Testis (tissue), 2 donors: ENCODE measurements around the gene PRKCA.

Experiments
- POLR2A ChIP-seq: fragments of 450-650 bp; IDR thresholded peaks from one replicate; pipeline ENCODE4 v1.6.1; 2017; ENCODE audit warnings: antibody characterized with exemption, mild to moderate bottlenecking, moderate library complexity
- TF ChIP-seq, protein P1 (sequence below), 3 experiments: fragments of 450-650 bp in 2 of 3; fragments of 200-600 bp in 1 of 3; sonication (generic) in 1 of 3; IDR thresholded peaks; one replicate each; pipeline ENCODE4 v1.5.1; 2016 to 2019; ENCODE audit warnings: antibody characterized with exemption in 3 of 3, mild to moderate bottlenecking in 2 of 3, moderate library complexity in 1 of 3

DNA sequence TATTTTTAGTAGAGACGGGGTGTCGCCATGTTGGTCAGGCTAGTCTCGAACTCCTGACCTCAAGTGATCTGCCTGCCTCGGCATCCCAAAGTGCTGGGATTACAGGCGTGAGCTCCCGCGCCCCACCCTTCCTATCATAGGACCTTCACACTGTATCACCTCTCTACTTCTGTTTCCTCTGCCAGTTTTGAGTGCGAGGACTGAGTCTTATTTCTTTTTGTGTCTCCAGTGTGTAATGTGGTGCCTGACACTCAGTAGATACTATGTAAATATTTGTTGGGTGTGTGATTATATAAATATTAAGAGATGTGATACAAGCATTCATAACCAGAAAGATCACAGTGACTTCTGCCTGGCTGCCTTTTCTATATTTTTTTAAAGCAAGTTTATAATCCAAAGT lies 10.5 kb downstream of the PRKCA start:
- TF ChIP-seq, protein P1, sequence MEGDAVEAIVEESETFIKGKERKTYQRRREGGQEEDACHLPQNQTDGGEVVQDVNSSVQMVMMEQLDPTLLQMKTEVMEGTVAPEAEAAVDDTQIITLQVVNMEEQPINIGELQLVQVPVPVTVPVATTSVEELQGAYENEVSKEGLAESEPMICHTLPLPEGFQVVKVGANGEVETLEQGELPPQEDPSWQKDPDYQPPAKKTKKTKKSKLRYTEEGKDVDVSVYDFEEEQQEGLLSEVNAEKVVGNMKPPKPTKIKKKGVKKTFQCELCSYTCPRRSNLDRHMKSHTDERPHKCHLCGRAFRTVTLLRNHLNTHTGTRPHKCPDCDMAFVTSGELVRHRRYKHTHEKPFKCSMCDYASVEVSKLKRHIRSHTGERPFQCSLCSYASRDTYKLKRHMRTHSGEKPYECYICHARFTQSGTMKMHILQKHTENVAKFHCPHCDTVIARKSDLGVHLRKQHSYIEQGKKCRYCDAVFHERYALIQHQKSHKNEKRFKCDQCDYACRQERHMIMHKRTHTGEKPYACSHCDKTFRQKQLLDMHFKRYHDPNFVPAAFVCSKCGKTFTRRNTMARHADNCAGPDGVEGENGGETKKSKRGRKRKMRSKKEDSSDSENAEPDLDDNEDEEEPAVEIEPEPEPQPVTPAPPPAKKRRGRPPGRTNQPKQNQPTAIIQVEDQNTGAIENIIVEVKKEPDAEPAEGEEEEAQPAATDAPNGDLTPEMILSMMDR (IDR thresholded peaks at IDR 0.05): no peak
- no peak for TF ChIP-seq POLR2A
